Measurements from ENCODE around the gene EHMT1.
"Not testable (repeated sequence)": the region's sequence is repeated elsewhere in the genome, so short reads cannot be mapped to it uniquely, and the experiment has no call there.

DNA sequence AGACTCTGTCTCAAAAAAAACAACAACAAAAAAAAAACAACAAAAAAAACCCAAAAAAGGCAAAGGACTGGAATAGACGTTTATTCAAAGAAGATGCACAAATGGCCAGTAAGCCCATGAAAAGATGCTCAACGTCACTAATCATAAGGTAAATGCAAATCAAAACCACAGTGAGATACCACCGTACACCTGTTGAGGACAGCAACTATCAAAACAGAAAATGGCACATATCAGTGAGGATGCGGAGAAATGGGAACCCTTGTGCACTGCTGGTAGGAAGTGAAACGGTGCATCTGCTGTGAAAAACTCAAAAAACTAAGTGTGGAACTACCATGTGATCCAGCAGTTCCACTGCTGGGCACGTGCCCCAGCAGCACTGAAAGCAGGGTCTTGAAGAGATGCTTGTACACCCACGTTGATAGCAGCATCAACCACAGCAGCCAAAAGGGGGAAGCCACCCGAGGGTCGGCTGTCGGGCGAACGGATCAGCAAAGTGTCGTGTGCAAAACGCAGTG is 119.4 kb downstream of the EHMT1 start:
- TF ChIP-seq, protein P1, sequence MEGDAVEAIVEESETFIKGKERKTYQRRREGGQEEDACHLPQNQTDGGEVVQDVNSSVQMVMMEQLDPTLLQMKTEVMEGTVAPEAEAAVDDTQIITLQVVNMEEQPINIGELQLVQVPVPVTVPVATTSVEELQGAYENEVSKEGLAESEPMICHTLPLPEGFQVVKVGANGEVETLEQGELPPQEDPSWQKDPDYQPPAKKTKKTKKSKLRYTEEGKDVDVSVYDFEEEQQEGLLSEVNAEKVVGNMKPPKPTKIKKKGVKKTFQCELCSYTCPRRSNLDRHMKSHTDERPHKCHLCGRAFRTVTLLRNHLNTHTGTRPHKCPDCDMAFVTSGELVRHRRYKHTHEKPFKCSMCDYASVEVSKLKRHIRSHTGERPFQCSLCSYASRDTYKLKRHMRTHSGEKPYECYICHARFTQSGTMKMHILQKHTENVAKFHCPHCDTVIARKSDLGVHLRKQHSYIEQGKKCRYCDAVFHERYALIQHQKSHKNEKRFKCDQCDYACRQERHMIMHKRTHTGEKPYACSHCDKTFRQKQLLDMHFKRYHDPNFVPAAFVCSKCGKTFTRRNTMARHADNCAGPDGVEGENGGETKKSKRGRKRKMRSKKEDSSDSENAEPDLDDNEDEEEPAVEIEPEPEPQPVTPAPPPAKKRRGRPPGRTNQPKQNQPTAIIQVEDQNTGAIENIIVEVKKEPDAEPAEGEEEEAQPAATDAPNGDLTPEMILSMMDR (IDR thresholded peaks at IDR 0.05; ENCODE audit: insufficient read depth, low read depth, low read length): not testable (repeated sequence)
- TF ChIP-seq EZH2 (IDR thresholded peaks at IDR 0.05; ENCODE audit: insufficient read depth, low read length): not testable (repeated sequence)

Data from astrocyte (in vitro differentiated cells and primary cell).